ENCODE data around the gene EMP1. TPM values are rescaled to one million over a fixed set of nuclear protein-coding genes. Genes with fewer than 3 reads are reported as not detected.

The EMP1 gene
- total RNA-seq, 2 experiments from 2014 or later: 7.3 to 8.6 TPM

DNA sequence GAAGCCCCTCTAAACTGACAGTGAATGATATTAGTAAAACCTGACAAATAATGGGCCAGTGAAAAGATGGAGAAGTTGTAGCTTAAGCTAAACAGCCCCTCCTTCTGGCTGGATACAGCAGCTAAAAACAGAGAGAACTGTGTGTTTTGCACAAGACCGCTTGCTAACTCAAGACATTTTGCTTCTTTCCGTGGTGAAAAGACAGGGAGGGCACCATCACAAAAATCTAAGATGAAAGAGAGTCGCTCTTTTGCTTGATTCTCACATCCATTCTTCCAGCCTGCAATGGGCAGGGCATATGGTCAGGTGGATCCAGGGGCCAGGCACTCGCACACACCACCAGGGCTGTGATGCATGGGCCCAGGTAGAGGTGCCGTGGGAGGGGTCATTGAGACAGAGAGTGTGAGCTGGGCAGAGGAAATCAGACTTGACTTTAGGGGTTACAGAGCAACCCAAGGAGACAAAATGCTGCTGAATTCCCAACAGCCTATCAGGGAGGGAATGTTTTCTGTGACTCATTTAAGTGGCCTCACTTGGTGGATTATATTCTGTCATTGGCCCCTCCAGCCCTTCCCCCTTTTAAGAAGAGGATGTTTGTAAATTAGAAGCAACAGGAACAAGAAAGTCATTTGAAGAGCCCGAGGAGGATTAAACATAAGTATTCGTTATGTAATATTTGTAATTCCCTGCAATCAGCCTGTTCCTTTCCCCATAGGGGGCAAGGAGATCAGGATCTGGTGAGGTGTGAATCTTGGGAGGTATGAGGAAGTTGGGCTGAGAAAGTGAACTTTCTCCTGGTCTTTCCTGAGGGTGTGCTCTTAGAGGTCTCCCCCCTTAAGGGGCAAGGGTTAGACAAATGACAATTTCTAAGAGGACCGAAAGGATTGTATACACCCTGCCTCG lies 12.3 kb downstream of the EMP1 start:
- H3K4me1 Mint-ChIP-seq: peaks cover 34% of the 10 kb centered on the region
- H3K27ac Mint-ChIP-seq: no peak overlapping the region
- POLR2A ChIA-PET: interaction anchor here (0.6 kb wide), 1 partner anchor 400 kb away, joined by 3 read pairs; no protein-coding TSS in a partner anchor
- no peak overlapping the region for H3K4me3 Mint-ChIP-seq
- no peak for ATAC-seq (ENCODE audit: low read depth)
- H3K27me3 Mint-ChIP-seq: peaks cover 3% of the 10 kb centered on the region
- DNase-seq: no peak
- H3K36me3 Mint-ChIP-seq: no peaks in the 10 kb centered on the region
- no peaks in the 10 kb centered on the region for H3K9me3 Mint-ChIP-seq

DNA sequence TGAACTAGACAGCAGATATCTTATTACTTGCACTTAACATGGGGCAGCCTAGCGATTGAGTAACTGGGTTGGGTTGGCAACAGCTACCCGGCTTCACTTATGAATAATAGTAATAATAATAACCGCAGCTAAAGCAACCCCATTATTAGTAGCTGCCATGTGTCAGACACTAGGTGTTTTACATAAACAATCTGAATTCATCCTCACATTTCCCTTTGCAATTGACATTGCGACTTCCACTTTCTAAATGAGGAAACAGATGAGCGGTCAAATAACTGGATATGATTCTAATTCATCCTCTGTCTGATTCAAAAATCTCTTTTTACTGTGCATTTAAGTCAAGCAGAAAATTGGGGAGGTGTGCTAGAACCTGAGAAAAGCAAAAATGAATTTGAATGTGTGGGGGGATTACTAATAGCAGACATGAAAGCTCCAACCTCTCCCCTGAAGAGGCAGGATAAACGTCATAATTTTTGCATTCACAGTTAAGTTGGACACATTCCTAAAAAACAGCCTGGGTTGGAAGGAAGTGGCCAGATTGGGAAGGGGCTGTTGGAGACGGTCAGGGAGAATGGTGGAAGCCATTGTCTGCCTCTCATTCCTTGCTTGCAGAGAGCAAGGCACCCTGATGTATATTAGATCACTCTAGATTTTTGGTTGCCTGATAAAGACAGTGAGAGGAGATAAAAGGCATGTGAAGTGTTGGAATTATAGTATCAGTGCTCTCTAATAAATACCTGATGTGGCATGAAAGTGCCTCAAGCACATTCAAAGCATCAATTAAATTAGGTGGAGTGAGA lies 13.1 kb downstream of the EMP1 start:
- DNase-seq (no peak), ATAC-seq (ENCODE audit: low read depth) (no peak)
- peaks cover 35% of the 10 kb centered on the region for H3K4me1 Mint-ChIP-seq
- H3K36me3 Mint-ChIP-seq: no peaks in the 10 kb centered on the region
- H3K4me3 Mint-ChIP-seq: no peak overlapping the region
- no peaks in the 10 kb centered on the region for H3K9me3 Mint-ChIP-seq
- H3K27ac Mint-ChIP-seq: no peak overlapping the region
- POLR2A ChIA-PET: interaction anchor here (0.6 kb wide), 1 partner anchor 401 kb away, joined by 3 read pairs; no protein-coding TSS in a partner anchor
- H3K27me3 Mint-ChIP-seq: no peaks in the 10 kb centered on the region

DNA sequence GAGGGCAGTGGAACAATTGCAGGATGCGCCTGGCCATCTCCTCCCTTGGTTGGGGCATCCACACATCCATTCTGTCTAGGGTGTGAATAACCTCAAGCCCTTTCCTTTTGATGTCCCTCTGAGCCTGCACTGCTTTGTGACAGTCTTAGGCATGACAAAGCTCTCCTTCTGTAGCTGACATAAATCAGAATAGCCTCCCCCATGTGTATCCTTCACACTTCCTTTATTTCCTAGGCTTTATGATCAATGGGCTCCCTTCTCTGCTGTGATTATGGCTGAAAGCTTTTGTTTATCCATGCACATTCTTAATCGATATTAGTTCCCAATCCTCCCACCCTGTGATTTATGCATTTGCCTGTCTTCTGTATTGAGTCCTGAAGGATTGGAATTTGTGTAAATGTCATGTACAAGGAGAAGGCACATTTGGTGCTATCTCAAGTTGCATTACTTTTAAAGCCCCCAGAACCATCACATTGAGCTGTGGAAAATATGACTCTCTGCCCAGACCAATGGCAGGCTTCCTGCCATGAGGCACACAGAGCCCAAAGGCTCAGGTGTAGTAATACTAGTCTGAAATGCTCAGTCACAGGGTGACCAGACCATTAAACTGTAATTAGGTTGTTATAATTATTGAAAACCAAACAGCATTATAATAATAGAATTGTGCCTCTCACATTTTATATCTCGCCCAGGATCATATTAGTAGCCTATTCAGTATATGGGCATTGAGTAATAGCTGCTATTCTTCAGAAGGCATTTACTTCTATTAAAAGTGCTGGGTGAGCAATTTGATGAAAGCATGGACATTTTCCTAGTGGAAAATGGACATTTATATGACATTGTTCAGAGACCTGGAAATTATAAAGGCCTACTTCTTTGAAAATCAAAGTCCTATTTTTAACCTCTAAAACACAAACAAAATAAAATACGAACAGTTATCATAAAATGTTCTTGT lies 14.0 kb downstream of the EMP1 start:
- Mint-ChIP-seq H3K36me3 (no peaks in the 10 kb centered on the region), H3K4me1 (peaks cover 35% of the 10 kb centered on the region), H3K27me3 (no peaks in the 10 kb centered on the region), H3K27ac (no peak overlapping the region), H3K4me3 (no peak overlapping the region), H3K9me3 (no peaks in the 10 kb centered on the region)
- POLR2A ChIA-PET: no interaction called here
- no peak for ATAC-seq (ENCODE audit: low read depth)
- no peak for DNase-seq

DNA sequence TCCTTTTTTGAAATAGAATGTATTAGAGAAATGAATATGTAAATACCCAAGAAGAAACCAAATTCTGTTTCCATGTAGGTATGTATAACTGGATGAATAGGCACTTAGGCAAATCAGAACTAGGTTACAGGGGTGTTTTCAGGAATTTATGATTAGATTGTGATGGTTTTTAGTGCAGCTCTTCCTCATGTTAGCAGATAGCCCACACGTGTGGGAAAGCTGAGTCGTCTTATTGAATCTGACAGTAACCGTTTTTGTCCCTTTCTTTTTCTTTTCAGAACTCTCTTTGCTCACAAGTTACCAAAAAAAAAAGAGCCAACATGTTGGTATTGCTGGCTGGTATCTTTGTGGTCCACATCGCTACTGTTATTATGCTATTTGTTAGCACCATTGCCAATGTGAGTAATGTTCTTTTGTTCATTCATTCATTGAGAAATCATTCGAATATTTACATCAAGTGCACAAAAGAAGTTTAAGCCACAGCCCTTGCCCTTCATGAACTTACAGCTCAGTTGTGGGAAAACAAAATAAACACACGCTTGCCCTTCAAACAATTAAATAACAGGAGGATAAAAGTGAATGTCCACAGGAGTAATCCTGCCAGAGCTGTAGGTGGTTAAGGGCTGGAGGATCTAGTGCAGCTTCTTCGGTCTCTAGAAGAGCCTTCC lies 14.8 kb downstream of the EMP1 start:
- no peak for ATAC-seq (ENCODE audit: low read depth)
- POLR2A ChIA-PET: interaction anchor here (1.0 to 1.1 kb wide), 2 partner anchors 111 to 295 kb away, joined by 4 read pairs; no protein-coding TSS in a partner anchor
- no peak for DNase-seq
- Mint-ChIP-seq H3K27me3 (peaks cover 5% of the 10 kb centered on the region), H3K27ac (no peak overlapping the region), H3K9me3 (no peaks in the 10 kb centered on the region), H3K4me1 (peaks cover 30% of the 10 kb centered on the region), H3K4me3 (no peak overlapping the region), H3K36me3 (no peaks in the 10 kb centered on the region)

DNA sequence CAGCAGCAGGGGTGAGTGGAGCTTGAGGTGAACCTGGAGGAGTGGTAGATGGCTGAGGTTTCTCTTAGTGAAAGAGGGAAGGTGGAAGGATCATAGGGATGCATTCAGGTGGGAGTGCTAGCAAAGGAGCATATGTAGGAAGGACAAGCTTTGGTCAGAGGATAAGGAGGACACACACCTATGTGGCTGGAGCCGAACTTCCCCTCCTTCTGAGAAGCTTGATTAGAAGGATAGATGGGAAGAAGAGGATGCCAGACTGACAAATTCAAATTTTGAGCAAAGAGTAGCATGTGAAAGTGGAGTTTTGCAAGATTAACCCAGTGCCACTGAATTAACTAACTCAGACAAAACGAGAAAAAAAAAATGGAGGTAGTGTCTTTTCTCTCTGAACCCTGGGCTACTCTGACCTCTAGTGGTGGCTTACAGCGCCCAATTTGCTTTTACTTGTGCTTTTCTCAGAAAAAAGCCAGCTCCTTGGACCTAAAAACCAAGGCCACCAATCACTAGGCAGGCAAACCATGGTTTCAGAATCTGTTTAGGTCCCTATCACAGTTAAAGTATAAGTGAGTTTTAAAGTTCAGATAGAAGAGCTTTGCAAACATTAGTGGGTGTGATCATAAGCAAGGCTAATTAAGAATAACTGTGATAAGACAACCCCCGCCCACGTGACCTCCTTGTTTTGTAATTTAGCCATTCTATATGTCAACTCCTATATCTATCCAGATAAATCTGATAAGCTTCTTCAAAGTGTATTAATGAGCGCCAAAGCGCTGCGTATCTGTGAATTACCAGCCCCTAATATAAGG lies 15.5 kb downstream of the EMP1 start:
- no peak overlapping the region for H3K4me3 Mint-ChIP-seq
- no peaks in the 10 kb centered on the region for H3K36me3 Mint-ChIP-seq
- H3K27me3 Mint-ChIP-seq: peaks cover 5% of the 10 kb centered on the region
- ATAC-seq (ENCODE audit: low read depth): peak; percentile 64
- peaks cover 25% of the 10 kb centered on the region for H3K4me1 Mint-ChIP-seq
- DNase-seq: peak; percentile 45
- H3K27ac Mint-ChIP-seq: no peak overlapping the region
- H3K9me3 Mint-ChIP-seq: no peaks in the 10 kb centered on the region
- POLR2A ChIA-PET: interaction anchor here (1.0 to 1.1 kb wide), 2 partner anchors 112 to 296 kb away, joined by 4 read pairs; no protein-coding TSS in a partner anchor

DNA sequence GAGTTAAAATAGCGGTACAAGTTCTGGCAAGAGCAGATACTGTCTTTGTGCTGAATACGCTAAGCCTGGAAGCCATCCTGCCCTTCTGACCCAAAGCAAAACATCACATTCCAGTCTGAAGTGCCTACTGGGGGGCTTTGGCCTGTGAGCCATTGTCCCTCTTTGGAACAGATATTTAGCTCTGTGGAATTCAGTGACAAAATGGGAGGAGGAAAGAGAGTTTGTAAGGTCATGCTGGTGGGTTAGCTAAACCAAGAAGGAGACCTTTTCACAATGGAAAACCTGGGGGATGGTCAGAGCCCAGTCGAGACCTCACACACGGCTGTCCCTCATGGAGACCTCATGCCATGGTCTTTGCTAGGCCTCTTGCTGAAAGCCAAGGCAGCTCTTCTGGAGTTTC lies 18.5 kb downstream of the EMP1 start:
- ATAC-seq (ENCODE audit: low read depth): no peak
- H3K27me3 Mint-ChIP-seq: peaks cover 14% of the 10 kb centered on the region
- H3K4me3 Mint-ChIP-seq: no peak overlapping the region
- peaks cover 2% of the 10 kb centered on the region for H3K9me3 Mint-ChIP-seq
- no peak for DNase-seq
- POLR2A ChIA-PET: interaction anchor here (0.5 kb wide), 1 partner anchor 36 kb away, joined by 3 read pairs; no protein-coding TSS in a partner anchor
- H3K4me1 Mint-ChIP-seq: peaks cover 23% of the 10 kb centered on the region
- no peak overlapping the region for H3K27ac Mint-ChIP-seq
- H3K36me3 Mint-ChIP-seq: no peaks in the 10 kb centered on the region

DNA sequence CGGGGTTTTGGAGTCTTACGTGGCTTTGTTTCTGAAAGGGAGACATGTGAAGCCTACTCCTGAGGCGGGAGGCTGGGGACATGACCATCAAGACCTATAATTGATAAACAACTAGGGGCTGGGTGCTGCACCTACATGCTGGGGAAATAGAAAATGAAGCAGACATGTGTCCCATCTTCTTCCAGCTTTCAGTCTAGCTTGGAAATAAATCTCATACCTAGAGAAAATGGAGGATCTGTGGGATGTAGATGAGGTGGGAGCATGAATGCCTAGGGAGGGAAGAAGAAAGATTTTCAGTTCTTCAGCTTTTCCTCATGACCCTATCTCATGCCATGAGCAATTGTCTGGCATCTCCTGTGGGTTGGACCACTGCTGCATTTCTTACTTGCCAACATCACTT lies 22.1 kb downstream of the EMP1 start:
- H3K27ac Mint-ChIP-seq: no peak overlapping the region
- peaks cover 2% of the 10 kb centered on the region for H3K9me3 Mint-ChIP-seq
- no peak overlapping the region for H3K4me3 Mint-ChIP-seq
- DNase-seq (no peak), ATAC-seq (ENCODE audit: low read depth) (no peak)
- peaks cover 2% of the 10 kb centered on the region for H3K4me1 Mint-ChIP-seq
- H3K36me3 Mint-ChIP-seq: no peaks in the 10 kb centered on the region
- peaks cover 23% of the 10 kb centered on the region for H3K27me3 Mint-ChIP-seq
- POLR2A ChIA-PET: no interaction called here

DNA sequence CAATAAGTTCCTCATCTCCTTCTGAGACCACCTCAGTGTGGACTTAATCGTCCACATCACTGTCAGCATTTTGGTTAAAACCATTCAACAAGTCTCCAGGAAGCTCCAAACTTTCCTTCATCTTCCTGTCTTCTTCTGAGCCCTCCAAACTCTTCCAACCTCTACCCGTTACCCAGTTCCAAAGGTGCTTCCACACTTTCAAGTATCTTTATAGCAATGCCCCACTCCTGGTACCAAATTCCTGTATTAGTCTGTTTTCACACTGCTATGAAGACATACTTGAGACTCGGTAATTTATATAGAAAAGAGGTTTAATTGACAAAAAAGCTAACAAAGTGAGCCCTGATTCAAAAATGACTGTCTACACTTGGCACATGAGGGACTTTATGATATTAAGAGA lies 22.8 kb downstream of the EMP1 start:
- Mint-ChIP-seq H3K36me3 (no peaks in the 10 kb centered on the region), H3K27me3 (peaks cover 29% of the 10 kb centered on the region), H3K4me3 (no peak overlapping the region), H3K4me1 (no peaks in the 10 kb centered on the region), H3K27ac (no peak overlapping the region), H3K9me3 (peaks cover 2% of the 10 kb centered on the region)
- ATAC-seq (ENCODE audit: low read depth): no peak
- DNase-seq: no peak
- POLR2A ChIA-PET: no interaction called here

DNA sequence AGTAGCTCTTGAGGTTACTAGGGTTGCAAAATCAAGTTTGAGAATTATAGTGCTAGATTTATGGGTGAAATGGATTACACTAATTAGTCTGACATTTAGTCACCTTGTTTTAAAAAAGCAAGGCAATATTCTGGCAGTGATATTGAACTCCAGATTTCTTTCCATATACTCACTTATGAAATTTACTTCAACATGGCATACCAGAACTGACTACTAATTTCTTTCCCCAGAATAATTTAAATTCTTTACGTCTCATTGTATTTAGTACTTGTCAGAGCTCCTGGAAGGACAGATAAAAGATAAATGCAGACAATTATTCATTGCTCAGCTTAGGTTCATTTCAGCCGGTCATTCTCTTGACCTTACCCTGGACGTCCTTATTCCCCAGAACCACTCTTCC lies 24.3 kb downstream of the EMP1 start:
- Mint-ChIP-seq H3K4me3 (no peak overlapping the region), H3K27me3 (peaks cover 39% of the 10 kb centered on the region), H3K27ac (no peak overlapping the region), H3K9me3 (peaks cover 2% of the 10 kb centered on the region), H3K4me1 (no peaks in the 10 kb centered on the region), H3K36me3 (no peaks in the 10 kb centered on the region)
- POLR2A ChIA-PET: no interaction called here
- ATAC-seq (ENCODE audit: low read depth): no peak
- DNase-seq: no peak

DNA sequence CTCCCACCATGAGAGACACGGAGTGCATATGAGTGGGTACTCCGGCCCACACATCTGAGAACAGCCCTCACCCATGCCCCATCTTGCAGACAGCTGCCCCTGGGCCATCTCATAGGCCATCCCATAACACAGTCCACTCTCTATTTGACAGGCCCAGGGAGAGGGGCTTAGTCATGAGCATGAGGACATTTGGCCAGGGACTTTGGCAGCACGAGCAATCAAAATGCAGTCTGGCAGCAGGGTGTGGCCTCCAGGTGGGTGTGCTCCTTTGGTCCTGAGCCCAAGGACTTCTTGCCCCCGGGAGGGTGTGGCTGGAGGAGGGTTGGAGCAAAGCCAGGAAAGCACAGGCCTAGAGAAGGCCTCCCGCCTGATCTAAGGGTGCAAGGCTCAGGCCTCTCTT lies 25.6 kb downstream of the EMP1 start:
- DNase-seq (no peak), ATAC-seq (ENCODE audit: low read depth) (no peak)
- Mint-ChIP-seq H3K36me3 (no peaks in the 10 kb centered on the region), H3K9me3 (peaks cover 2% of the 10 kb centered on the region), H3K4me3 (no peak overlapping the region), H3K4me1 (no peaks in the 10 kb centered on the region), H3K27ac (no peak overlapping the region), H3K27me3 (peaks cover 45% of the 10 kb centered on the region)
- POLR2A ChIA-PET: no interaction called here

DNA sequence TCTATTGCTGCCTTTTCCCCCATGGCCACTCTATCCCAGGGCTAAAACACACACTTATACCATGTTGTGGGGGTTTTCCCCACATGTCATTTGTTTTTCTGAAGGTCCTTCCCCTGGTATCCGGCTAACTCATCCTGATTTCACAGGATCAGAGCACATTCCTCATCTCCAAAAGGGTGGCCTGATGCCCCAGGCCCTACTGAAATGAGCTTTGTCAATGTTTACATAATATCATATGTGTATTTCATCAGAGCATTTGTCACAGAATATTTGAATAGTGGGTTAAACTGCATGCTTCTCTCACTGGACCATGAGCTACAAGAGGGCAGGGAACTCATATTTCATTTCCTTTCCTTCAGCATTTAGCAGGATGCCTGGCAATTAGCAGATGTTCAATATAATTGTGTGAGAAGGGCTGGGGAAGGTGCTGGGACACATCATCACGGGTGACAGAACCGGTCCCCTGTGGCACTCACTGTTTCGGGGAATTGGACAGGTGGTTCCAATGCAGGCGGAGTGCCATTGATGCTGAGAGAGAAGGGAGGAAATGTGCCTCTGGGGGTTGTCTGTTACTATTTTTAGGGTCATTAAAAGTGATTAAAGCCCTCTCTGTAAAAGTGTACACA lies 26.8 kb downstream of the EMP1 start:
- no peak overlapping the region for H3K27ac Mint-ChIP-seq
- H3K27me3 Mint-ChIP-seq: peaks cover 44% of the 10 kb centered on the region
- POLR2A ChIA-PET: no interaction called here
- H3K4me1 Mint-ChIP-seq: no peaks in the 10 kb centered on the region
- peaks cover under 1% of the 10 kb centered on the region for H3K9me3 Mint-ChIP-seq
- H3K4me3 Mint-ChIP-seq: no peak overlapping the region
- H3K36me3 Mint-ChIP-seq: no peaks in the 10 kb centered on the region
- DNase-seq (no peak), ATAC-seq (ENCODE audit: low read depth) (no peak)

Data from activated naive CD8-positive, alpha-beta T cell treated with anti-CD3 and anti-CD28 coated beads, Interleukin-2, amount 10 ng/mL, durations not matched to agents 7 days and 5 days (primary cell).